GM21367 (cell line): Measurements from ENCODE around the gene CD9.
"Not testable (repeated sequence)": the region's sequence is repeated elsewhere in the genome, so short reads cannot be mapped to it uniquely, and the experiment has no call there.

Experiments
- ATAC-seq: cut with Tn5 transposase; IDR thresholded peaks from one replicate; pipeline ENCODE4 v1.9.1; 2021; ENCODE audit not compliant: unreplicated experiment

The CD9 gene, protein sequence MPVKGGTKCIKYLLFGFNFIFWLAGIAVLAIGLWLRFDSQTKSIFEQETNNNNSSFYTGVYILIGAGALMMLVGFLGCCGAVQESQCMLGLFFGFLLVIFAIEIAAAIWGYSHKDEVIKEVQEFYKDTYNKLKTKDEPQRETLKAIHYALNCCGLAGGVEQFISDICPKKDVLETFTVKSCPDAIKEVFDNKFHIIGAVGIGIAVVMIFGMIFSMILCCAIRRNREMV

DNA sequence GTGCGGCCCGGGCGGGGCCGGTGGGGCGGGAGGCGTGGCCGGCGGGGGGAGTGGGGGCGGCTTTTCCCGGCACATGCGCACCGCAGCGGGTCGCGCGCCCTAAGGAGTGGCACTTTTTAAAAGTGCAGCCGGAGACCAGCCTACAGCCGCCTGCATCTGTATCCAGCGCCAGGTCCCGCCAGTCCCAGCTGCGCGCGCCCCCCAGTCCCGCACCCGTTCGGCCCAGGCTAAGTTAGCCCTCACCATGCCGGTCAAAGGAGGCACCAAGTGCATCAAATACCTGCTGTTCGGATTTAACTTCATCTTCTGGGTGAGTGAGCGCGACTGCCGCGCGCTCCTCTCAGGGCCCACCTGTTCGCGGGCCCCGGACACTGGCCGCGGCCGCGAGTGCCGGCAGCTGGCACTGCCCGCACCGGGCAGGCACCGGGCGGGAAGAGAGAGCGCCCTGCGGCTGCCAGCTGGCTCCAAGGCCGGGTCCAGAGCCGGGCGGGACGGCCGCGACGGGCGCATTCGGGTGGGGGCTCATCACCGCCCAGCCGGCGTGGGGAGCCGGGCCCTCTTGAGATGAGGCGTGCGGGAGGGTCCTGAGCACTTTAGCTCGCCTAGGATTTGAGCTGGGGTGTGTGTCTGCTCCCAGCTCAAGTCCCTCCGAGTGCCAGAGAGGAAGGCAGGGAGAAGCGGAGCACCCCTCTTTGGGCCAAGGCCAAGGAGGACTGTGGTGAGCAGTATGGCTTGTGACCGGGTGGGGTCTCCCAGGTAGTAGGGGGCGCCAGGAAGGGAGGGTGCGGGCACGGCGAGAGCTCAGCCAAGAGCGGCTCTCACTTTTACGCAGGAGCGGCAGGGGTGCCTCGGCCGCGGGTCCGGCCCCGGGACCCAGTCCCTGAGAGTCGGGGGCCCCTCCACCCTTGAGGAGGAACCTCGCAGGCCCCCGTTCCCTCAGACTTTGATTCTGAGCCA is at the start of gene CD9:
CD9 (plus strand) TSS at position 145 of the 957 bp plus-strand sequence; CDS start at position 245, 100 bp downstream.
- no peak for ATAC-seq

DNA sequence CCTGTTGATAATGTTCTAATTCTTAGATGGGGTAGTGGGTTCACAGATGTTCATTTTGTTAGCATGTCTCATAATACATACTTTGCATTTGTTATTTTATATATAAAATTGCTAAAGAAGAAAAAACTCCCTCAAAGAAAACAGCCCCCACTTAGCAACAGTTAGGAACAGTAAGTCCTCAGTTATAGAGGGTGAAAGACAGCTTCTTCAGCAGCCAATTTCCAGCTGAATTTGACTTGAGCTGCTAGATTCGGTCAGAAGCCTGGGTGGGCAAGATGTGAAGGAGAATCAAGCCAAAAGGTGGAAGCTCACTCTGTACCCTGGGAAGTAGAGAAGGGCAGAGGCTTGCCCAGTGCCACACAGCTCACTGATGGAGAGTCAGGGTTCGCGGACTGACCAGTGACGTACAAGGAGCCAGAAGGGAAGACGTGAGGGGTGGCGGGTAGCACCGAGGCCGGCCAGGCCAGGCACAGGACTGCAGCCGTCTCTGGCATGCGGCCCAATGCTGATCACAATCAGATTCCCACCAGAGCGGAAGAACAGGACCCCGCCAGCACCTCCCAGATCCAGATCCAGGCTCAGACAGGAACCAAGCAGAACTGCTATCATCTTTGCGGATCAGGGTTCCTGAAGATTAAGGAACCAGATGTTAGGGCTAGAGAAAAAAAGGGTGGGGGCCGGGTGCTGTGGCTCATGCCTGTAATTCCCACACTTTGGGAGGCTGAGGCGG is 45.3 kb upstream of the CD9 start:
- ATAC-seq, result no peak

DNA sequence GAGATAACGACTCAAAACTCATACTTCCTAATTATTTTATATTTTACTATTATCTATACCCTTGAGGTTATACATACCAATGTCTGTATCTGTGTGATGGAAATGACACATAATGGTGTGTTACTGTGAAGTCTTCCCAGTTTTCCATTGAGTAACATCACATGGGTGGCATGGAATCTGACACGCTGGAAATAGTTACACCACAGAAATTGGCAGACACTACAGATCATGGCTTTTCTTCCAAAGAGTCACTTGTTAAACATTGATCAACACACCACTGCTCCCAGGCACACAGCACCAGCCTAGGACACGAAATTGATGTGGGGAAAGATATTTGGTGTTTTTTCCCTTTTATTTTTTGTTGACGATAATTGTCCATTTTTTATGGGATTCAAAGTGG is 42.7 kb upstream of the CD9 start:
- ATAC-seq, result no peak

DNA sequence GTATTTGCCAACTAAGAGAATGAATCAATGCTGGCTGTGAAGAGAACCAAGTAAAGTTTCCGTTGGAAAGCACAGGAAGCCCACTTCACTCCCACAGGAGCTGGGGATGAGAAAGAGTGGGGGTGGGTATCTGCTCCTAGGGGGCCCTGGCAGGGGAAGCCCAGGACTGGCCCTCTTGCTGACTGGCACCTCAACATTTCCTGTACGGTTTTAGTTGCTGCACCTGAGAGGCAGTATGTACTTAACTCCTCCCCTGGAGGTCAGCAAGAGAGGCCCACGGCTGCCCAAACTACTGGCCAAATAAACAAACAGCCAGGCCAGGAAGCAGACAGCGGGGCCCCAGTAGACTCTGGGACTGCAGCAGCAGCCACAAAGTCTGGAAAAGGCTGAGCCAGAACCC is 41.9 kb upstream of the CD9 start:
- no peak for ATAC-seq

DNA sequence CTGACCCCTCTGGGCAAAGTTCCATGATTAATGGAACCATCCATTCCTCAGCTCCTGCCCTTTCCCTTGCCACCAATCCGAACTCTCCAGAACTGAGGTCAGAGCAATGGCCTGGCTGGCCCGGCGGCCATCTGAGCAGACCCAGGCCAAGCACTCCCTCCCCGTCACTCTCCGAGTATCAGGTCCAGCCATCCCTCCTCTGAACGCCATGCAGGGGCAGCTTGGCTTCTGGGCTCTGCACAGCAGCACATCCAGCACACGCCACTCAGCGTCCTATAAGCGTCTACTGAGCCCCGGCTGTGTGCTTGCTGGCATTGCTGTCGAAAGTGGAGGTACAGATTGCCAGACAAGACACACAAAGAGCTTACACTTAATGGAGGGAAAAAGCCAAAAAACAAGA is 41.5 kb upstream of the CD9 start:
- no peak for ATAC-seq

DNA sequence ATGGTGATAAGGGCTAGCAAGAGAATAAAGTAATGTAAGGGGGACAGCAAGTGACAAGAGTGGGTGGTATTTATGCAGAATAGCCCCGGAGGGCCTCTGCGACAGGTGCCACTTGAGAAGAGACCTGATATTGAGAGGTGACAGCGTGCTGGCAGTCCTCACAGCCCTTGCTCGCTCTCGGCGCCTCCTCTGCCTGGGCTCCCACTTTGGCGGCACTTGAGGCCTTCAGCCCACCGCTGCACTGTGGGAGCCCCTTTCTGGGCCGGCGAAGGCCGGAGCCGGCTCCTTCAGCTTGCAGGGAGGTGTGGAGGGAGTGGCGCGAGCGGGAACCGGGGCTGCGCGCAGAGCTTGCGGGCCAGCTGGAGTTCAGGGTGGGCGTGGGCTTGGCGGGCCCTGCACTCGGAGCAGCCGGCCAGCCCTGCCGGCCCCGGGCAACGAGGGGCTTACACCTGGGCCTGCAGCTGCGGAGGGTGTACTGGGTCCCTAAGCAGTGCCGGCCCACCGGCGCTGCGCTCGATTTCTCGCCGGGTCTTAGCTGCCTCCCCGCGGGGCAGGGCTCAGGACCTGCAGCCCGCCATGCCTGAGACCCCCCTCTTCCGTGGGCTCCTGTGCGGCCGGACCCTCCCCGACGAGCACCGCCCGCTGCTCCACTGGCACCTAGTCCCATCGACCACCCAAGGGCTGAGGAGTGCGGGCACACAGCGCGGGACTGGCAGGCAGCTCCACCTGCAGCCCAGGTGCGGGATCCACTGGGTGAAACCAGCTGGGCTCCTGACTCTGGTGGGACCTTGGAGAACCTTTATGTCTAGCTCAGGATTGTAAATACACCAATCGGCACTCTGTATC is 40.8 kb upstream of the CD9 start:
- ATAC-seq, result not testable (repeated sequence)

DNA sequence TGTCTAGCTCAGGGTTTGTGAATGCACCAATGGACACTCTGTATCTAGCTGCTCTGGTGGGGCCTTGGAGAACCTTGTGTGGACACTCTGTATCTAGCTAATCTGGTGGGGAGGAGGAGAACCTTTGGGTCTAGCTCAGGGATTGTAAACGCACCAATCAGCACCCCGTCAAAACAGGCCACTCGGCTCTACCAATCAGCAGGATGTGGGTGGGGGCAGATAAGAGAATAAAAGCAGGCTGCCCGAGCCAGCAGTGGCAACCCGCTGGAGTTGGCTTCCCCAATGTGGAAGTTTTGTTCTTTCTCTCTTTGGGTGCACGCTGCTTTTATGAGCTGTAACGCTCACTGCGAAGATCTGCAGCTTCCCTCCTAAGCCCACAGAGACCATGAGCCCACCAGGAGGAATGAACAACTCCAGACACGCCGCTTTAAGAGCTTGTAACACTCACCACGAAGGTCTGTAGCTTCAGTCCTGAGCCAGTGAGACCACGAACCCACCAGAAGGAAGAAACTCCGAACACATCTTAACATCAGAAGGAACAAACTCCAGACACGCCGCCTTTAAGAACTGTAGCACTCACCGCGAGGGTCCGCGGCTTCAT is 40.1 kb upstream of the CD9 start:
- ATAC-seq, result not testable (repeated sequence)

DNA sequence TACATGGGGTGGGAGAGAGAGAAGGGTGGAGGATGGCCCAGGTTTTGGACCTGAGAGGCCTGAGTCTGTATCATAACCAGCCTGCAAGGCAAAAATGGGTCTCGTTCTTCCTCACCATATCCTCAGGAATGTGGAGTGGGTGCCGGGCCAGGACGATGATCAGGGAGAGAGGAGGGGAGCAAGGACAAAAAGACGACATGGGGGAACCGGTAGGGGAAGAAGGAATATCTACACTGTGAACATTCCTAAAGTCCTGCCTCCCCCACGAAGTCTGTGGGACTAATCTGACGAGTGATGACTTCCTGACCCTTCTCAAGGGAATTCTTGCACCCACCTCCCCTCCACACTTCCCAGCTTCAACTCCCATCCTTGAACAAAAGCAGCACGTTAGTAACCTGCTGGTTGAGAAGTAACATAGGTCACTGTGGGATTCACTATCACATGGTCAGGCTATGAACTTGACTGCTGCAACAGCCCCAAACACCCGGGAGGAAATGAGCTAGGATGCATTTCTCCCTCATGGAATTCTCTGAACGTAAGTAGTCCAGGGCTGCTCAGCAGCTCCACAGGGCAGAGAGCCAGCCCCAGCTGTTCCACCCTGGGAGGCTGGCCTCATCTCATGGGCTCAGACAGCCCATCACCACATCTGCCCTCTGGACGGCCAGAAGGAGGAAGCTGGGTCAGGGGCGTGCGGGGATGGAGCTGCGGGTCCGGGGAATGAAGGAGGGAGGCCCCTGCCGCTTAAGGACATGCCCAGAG is 38.9 kb upstream of the CD9 start:
- ATAC-seq, result no peak

DNA sequence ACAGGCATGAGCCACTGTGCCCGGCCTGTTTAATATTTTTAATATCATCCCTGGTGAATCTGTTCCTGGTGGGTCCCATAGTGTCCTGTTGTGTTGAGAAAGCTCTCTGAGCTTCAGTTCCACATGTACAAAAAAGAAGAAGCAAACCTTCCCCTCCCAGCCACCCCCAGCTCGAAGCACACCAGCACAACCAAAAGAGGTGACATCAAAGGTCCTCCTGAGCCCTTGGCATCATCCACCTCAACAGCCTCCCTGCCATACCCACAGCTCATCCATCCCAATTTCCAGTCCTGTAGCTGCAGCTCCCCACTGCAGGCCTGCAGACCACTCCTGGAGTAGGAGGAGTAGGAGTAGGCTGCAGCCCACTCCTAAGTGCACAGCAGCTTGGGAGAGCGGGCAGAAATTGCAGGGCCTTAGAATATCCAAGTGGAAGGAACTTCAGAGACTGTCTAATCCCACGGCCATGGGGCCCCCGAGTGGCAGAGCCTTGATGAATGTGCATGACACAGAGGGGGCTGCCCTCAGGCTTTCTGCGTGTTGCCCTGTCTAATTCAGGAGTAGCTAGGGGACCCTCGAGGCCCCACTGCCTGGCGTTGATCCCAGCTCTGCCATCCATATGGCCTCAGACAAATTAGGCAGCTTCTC is 36.7 kb upstream of the CD9 start:
- ATAC-seq, result no peak

DNA sequence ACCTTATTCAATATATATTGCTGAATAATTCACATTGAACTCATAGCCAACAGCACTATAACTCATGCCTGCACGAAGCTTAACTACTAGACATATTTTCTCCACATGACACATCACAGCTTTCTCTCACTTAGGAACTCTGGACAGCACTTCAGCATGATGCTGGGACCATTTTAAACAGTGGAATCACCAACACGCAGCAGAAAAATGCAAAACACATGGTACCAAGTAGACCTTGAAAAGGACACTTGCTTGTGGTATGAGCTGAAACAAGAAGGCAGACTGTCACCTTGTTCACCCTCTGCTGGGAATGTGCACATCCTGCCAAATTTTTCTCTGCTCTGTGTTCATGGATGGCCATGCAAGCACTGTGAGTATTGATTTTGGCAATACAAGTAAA is 34.8 kb upstream of the CD9 start:
- ATAC-seq, result no peak

DNA sequence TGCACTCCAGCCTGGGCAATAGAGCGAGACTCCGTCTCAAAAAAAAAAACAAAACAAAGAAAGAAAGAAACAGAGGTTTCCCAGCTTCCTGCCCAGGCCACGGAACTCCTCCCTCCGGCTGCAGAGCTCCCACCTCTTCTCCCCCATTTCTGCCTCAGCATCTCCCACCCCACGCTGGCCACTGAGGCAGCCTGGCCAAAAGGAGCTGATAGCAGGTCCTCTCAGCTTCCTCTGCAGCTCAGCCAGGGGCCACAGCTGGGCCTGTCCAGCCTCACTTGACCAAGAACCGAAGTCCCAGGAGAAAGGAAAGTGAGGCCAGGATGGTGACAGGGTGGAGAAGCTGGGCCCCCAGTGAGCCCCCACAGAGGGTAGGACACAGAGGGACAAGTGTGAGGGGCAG is 33.4 kb upstream of the CD9 start:
- ATAC-seq, result no peak

DNA sequence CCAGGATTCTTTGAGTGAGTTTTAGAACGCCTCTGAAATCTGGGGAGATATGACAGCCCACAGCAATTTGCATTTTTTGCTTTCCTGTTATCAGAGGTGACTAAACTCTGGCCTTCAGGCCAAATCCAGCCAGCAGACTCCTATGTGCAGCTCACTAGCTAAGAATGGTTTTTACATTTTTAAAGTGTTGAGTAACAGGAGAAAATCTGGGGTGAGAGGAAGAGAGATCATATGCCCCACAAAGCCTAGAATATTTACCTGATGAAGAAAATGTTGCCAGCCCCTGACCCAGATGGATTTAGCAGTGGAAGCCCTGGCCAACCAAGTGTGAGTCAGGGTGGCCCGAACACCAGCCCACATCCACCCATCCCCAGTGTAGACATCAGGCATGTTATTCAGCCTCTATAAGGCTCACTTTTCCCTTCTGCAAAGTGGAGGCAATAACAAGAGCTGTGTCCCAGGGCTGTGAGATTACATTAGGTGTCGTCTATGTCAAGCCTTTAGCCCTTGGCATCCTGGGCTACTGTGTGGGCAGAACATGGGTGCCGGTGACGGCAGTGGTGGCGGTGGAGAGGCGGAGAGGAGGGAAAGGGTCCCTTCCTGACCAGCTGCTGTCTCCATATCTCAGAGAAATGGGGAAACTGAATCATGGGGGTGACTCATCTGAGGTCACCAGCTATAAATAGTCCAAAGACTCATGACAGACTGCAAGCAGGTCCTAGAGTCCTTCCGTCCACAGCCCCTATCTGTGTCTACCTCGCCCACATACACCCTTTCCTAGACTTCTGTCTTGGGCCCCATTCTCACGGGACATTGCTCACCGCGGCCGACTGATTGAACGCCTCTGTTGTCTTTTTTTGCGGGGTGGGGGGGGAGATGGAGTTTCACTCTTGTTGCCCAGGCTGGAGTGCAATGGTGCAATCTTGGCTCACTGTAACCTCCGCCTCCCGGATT is 32.6 kb upstream of the CD9 start:
- peak; percentile 77 for ATAC-seq

DNA sequence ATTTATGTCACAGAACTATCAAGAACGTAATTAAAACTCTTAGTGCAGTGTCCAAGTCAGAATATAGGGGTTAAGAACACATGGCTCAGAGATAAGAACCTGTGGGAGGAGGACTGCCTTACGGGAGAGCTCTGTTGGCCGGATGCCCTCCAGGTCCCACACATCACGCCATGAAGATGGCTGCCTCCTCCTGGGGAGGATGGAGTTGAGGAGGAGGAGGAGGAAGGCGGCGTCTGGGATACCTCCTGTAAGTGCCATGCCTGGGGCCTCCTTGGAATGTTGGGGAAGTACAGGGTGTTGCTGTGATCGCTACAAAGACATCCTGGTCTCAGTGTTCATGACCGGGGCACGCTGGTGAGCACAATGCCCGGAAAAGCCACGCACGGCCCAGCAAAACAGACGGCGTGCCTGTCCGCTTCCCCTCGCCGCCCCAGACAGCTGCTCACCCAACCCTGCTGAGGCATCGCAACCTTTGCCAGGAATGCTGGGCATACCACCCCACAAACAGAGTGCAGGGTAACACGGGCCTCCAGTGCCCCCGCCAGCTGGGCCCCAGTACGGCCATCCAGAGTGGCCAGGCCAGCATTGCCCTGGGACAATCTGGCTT is 28.7 kb upstream of the CD9 start:
- no peak for ATAC-seq

DNA sequence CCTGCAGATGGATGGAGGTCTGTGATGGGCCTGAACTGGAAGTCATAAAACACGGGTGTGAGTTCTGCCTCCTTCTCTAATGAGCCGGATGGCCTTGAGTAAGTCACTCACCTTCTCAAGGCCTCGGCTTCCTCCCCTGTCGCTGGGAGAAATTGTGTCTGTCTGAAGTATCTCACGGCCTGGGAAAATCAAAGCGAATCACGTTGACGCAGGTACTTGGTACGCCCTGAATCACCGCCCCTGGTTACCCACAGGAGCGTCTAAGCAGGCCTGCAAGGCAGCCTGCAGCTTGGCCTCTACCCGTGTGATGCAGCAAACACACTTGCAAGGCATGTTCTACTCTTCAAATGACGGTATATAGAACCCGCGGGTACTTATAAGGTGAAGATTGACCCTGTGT is 28.1 kb upstream of the CD9 start:
- no peak for ATAC-seq

DNA sequence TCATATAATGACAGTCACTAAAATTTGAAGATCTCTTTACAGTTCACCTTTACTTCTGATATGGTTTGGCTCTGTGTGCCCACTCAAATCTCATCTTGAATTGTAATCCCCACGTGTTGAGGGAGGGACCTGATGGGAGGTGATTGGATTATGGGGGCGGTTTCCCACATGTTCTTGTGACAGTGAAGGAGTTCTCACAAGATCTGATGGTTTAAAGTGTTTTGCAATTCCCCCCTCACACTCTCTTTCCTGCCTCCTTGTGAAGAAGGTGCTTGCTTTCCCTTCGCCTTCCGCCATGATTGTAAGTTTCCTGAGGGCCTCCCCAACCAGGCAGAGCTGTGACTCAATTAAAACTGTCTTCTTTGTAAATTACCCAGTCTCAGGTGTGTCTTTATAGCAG is 27.3 kb upstream of the CD9 start:
- ATAC-seq, result no peak

DNA sequence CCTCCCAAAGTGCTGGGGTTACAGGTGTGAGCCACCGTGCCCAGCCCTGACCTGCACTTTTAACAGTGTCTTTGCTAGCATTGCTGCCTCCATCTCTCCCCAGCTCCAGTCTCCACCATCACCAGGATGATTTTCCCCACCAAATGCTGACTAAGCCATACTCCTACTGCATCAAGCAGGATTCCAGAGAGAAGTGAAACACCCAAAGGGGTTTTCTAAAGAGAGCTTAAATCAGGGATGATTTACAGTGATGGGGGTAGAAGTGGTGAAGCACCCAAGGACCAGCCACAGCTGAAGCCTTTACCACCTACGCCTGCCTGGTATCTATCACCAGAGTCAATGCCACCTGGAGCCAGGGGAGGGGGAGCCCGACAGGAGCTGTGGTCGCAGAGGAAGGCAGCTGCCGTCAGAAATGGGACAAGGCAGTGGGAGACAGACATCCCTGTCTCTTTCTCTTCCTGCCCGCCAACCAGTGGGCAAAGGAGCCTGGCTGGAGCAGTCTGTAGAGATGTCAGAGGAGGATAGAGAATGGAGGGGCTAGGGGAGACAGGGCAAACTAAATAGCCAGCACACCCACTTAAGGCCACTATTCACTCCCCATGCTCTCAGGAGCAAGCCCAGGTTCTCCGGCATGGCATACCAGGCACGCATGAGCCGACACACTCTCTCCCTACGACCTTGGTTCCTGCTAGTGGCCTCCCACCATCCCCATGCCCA is 22.4 kb upstream of the CD9 start:
- no peak for ATAC-seq
